ENCODE results near the gene RHBDL2.
"Not testable (repeated sequence)": the region's sequence is repeated elsewhere in the genome, so short reads cannot be mapped to it uniquely, and the experiment has no call there.

RHBDL2 gene

GRCh38 chr1:38977399-38978244, 36.0 kb upstream of the RHBDL2 start:
- H3K36me3 ChIP-seq (ENCODE audit: insufficient read depth); H4K20me1 ChIP-seq (ENCODE audit: insufficient read depth); H2AFZ ChIP-seq (ENCODE audit: low read depth); H3K4me3 ChIP-seq (IDR thresholded peaks at IDR 0.05; ENCODE audit: insufficient read depth, low read depth, low read length); H3K4me1 ChIP-seq (ENCODE audit: low read depth, poor library complexity, severe bottlenecking); H3K4me2 ChIP-seq; H3K79me2 ChIP-seq (ENCODE audit: insufficient read depth, low read depth); H3K27me3 ChIP-seq (ENCODE audit: insufficient read depth, low read depth); H3K27ac ChIP-seq; H3K9ac ChIP-seq: not testable (repeated sequence)

DNA sequence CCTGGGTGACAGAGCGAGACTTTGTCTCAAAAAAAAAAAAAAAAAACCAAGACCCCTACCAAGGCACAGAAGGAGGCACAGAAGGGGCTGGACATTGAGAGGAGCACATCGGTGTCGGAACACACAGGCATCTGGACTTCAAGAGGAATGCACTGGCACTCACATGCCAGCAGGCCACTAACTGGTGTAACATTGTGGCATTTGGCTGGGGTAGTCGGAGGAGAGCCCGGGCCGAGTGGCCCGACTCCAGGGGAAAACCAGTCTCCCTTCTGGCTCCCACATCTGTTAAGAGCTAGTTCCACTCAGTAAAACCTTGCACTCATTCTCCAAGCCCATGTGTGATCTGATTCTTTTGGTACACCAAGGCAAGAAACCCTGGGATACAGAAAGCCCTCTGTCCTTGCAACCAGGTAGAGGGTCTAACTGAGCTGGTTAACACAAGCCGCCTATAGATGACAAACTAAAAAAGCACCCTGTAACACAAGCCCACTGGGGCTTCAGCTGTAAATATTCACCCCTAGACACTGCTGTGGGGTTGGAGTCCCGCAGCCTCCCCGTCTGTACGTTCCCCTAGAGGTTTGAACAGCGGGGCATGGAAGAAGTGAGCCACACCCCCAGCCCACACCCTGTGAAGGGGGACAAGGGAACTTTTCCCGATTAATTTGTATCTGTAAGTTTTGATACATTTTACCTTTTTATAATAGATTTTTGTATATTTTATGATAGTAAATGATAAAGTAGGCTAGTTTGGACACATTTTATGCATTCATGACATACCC, 32.2 kb upstream of the RHBDL2 start:
- no peak for TF ChIP-seq CTCF (conservative IDR thresholded peaks at IDR 0.05; ENCODE audit: low read depth, low read length)
- Histone ChIP-seq H3K4me1 (ENCODE audit: low read depth, poor library complexity, severe bottlenecking) (no peaks in the 10 kb centered on the region), H3K9ac (no peak overlapping the region), H3K79me2 (ENCODE audit: insufficient read depth, low read depth) (no peaks in the 10 kb centered on the region), H3K4me2 (no peak overlapping the region), H3K4me3 (IDR thresholded peaks at IDR 0.05; ENCODE audit: insufficient read depth, low read depth, low read length) (no peak overlapping the region), H3K27me3 (ENCODE audit: insufficient read depth, low read depth) (no peaks in the 10 kb centered on the region), H2AFZ (ENCODE audit: low read depth) (no peak overlapping the region), H4K20me1 (ENCODE audit: insufficient read depth) (no peaks in the 10 kb centered on the region), H3K36me3 (ENCODE audit: insufficient read depth) (no peaks in the 10 kb centered on the region), H3K27ac (no peak overlapping the region)

DNA sequence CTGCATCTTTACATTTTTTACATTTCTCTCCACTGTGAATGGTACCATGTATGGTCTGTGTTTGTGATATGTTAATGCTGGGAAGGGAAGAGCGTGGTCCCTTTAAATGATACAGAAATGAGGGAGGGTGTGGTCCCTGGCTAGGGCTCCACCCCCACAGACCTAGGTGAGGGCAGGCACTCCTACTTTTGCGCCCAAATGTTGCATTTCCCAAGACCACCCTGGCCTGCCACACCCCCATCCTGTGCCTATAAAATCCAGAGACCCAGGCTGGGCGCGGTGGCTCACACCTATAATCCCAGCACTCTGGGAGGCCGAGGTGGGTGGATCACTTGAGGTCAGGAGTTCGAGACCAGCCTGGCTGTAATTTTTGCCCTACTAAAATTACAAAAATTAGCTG, 31.5 kb upstream of the RHBDL2 start:
- H3K4me3 ChIP-seq (IDR thresholded peaks at IDR 0.05; ENCODE audit: insufficient read depth, low read depth, low read length); H3K27me3 ChIP-seq (ENCODE audit: insufficient read depth, low read depth); H3K4me1 ChIP-seq (ENCODE audit: low read depth, poor library complexity, severe bottlenecking); H3K9ac ChIP-seq; H4K20me1 ChIP-seq (ENCODE audit: insufficient read depth); H3K79me2 ChIP-seq (ENCODE audit: insufficient read depth, low read depth); H3K27ac ChIP-seq; H2AFZ ChIP-seq (ENCODE audit: low read depth); H3K4me2 ChIP-seq; H3K36me3 ChIP-seq (ENCODE audit: insufficient read depth): not testable (repeated sequence)

GRCh38 chr1:38964140-38964548, 22.5 kb upstream of the RHBDL2 start:
- no peak overlapping the region for H2AFZ ChIP-seq (ENCODE audit: low read depth)
- H3K9ac ChIP-seq = no peak overlapping the region
- H3K4me3 ChIP-seq (IDR thresholded peaks at IDR 0.05; ENCODE audit: insufficient read depth, low read depth, low read length) = no peak overlapping the region
- no peaks in the 10 kb centered on the region for H3K4me1 ChIP-seq (ENCODE audit: low read depth, poor library complexity, severe bottlenecking)
- no peak overlapping the region for H3K4me2 ChIP-seq
- H3K27me3 ChIP-seq (ENCODE audit: insufficient read depth, low read depth) = no peaks in the 10 kb centered on the region
- H3K27ac ChIP-seq = no peak overlapping the region
- H3K36me3 ChIP-seq (ENCODE audit: insufficient read depth) = no peaks in the 10 kb centered on the region
- no peaks in the 10 kb centered on the region for H4K20me1 ChIP-seq (ENCODE audit: insufficient read depth)
- H3K79me2 ChIP-seq (ENCODE audit: insufficient read depth, low read depth) = no peaks in the 10 kb centered on the region
- no peak for TF ChIP-seq CTCF (conservative IDR thresholded peaks at IDR 0.05; ENCODE audit: low read depth, low read length)

DNA sequence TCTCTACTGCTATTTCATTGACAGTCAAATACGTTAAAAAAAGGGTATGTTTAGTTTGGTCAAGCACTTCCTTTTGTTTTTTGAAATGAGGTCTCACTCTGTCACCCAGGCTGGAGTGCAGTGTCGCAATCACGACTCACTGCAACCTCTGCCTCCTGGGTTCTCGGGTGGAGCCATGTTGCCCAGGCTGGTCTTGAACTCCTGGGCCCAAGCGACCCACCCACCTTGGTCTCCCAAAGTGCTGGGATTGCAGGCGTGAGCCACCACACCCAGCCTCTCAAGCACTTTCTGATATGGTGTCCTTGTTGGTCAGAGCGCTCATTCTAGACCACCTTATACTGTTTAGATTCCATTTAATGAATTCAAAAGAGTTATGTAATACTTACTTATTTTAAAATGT, 20.9 kb upstream of the RHBDL2 start:
- H3K4me2 ChIP-seq = no peak overlapping the region
- TF ChIP-seq CTCF (conservative IDR thresholded peaks at IDR 0.05; ENCODE audit: low read depth, low read length) = no peak
- H3K36me3 ChIP-seq (ENCODE audit: insufficient read depth) = no peaks in the 10 kb centered on the region
- H3K79me2 ChIP-seq (ENCODE audit: insufficient read depth, low read depth) = no peaks in the 10 kb centered on the region
- no peak overlapping the region for H3K27ac ChIP-seq
- no peaks in the 10 kb centered on the region for H3K27me3 ChIP-seq (ENCODE audit: insufficient read depth, low read depth)
- no peak overlapping the region for H3K9ac ChIP-seq
- H2AFZ ChIP-seq (ENCODE audit: low read depth) = no peak overlapping the region
- H3K4me1 ChIP-seq (ENCODE audit: low read depth, poor library complexity, severe bottlenecking) = peaks cover 5% of the 10 kb centered on the region
- no peak overlapping the region for H3K4me3 ChIP-seq (IDR thresholded peaks at IDR 0.05; ENCODE audit: insufficient read depth, low read depth, low read length)
- no peaks in the 10 kb centered on the region for H4K20me1 ChIP-seq (ENCODE audit: insufficient read depth)

Data from KMS-11 (cell line).